ENCODE data around the gene PRKAR1A.

Gene PRKAR1A

DNA sequence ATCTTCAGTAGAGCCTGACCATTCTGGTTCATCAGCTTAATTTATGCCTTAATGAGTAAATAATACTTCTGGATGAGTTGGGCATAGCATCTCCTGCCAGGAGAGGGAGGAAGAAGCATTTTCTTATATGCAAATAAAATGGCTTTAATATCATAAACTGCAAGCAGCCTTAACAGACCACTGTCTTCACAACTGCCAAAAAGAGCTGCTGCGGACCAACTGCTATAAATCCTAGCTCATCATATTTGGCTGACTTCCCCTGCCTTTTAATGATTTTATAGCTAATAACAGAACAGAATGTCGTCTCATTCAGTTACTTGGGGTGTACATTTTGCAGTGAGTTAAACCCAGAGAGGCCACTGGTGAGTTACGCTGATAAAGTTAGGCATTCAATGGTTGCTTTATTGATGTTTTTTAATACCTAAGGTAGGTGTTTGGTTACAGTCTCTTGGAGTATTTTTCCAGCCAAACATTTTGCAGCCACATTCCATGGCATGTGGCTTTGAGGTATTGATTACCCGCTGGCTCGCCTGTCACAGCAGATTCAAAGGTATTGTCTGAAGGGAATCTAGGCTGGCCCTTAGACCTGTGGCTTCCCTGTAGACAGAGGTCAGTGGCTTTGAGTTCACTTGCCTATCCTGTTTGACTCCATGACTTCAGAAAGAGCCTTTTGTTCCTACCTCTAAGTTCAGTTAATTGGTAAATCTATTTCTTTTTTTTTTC lies 72.5 kb downstream of the PRKAR1A start:
- TF ChIP-seq, protein P1, sequence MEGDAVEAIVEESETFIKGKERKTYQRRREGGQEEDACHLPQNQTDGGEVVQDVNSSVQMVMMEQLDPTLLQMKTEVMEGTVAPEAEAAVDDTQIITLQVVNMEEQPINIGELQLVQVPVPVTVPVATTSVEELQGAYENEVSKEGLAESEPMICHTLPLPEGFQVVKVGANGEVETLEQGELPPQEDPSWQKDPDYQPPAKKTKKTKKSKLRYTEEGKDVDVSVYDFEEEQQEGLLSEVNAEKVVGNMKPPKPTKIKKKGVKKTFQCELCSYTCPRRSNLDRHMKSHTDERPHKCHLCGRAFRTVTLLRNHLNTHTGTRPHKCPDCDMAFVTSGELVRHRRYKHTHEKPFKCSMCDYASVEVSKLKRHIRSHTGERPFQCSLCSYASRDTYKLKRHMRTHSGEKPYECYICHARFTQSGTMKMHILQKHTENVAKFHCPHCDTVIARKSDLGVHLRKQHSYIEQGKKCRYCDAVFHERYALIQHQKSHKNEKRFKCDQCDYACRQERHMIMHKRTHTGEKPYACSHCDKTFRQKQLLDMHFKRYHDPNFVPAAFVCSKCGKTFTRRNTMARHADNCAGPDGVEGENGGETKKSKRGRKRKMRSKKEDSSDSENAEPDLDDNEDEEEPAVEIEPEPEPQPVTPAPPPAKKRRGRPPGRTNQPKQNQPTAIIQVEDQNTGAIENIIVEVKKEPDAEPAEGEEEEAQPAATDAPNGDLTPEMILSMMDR (IDR thresholded peaks at IDR 0.05; ENCODE audit: insufficient read depth, low read depth, low read length, missing control alignments): no peak
- H3K4me3 ChIP-seq (ENCODE audit: low read depth, low read length): no peak overlapping the region
- DNase-seq (ENCODE audit: low read depth): no peak

DNA sequence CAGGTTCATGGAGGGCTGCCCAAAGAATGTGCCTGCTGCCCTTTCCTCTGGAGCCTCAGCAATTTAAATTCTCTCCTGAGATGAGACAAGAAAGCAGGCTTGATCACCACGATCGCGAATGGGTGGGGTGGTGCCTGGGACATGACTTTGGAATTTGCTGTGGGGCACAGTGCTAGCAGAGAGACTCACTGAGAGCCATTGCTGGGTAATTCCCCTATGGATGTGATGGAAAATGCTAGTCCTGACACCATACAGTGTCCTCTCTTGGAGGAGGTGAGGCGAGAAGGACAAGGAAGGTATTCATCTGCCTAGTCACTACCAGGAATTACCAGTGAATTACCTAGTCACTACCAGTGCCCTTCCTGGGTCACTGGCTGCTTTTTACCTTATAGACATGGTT lies 73.4 kb downstream of the PRKAR1A start:
- TF ChIP-seq, protein P1 (IDR thresholded peaks at IDR 0.05; ENCODE audit: insufficient read depth, low read depth, low read length, missing control alignments): no peak
- no peak overlapping the region for H3K4me3 ChIP-seq (ENCODE audit: low read depth, low read length)
- no peak for DNase-seq (ENCODE audit: low read depth)

GRCh38 chr17:68587026-68587425 lies 74.8 kb downstream of the PRKAR1A start:
- no peak for DNase-seq (ENCODE audit: low read depth)
- TF ChIP-seq, protein P1 (IDR thresholded peaks at IDR 0.05; ENCODE audit: insufficient read depth, low read depth, low read length, missing control alignments): no peak
- H3K4me3 ChIP-seq (ENCODE audit: low read depth, low read length): no peak overlapping the region

DNA sequence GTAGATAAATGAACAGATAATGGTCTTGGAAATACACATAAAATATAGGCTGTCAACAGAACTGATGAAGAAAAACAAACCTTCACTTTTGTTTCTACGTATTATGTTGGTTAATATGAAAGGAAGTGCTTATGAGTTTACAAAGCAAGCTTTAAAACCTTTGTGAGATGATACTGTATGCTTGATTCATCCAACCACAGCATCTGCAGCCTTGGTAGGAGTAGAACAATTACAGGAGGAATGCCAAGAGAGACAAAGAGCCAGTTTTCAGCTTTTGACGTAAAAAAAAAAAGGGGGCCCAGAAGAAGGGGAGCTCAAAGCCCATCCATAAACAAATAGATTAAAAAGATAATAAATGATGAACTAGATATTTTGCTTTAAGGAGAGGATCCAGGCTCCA lies 75.6 kb downstream of the PRKAR1A start:
- no peak overlapping the region for H3K4me3 ChIP-seq (ENCODE audit: low read depth, low read length)
- no peak for DNase-seq (ENCODE audit: low read depth)
- TF ChIP-seq, protein P1 (IDR thresholded peaks at IDR 0.05; ENCODE audit: insufficient read depth, low read depth, low read length, missing control alignments): no peak

DNA sequence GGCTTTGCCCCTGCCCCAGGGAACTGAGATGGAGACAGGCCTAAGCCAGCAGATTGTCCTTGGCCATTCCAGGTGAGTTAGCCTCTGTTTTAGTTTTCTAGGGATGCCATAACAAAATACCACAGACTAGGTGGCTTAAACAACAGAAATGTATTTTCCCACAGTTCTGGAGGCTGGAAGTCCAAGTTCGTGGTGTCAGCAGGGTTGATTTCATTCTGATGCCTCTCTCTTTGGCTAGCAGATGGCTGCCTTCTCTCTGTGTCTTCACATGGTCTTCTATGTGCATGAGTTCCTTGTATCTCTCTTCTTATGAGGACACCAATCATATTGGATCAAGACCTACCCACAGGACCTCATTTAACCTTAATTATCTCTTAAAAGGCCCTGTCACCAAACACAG lies 76.1 kb downstream of the PRKAR1A start:
- DNase-seq (ENCODE audit: low read depth): no peak
- TF ChIP-seq, protein P1 (IDR thresholded peaks at IDR 0.05; ENCODE audit: insufficient read depth, low read depth, low read length, missing control alignments): no peak

DNA sequence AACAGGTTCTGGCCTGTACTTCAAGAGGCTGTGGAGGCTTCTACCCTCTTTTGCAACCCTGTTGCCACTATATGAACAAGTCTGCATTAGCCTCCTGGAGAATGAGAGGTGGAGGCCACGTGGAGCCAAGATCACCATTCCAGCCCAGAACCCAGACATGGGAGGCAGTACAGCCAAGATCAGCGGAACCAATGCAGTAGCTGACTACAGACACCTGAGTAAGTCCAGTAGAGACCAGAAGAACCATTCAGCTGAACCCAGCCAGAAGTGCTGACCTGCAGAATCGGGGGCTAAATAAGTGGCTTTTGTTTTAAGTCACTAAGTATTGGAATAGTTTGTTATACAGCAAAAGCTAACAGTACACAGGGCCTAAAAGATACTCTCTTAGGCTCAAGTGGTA lies 76.9 kb downstream of the PRKAR1A start:
- no peak overlapping the region for H3K4me3 ChIP-seq (ENCODE audit: low read depth, low read length)
- DNase-seq (ENCODE audit: low read depth): no peak
- TF ChIP-seq, protein P1 (IDR thresholded peaks at IDR 0.05; ENCODE audit: insufficient read depth, low read depth, low read length, missing control alignments): no peak

More for the DNA sequence above, 76.1 kb downstream of the PRKAR1A start:
- H3K4me3 ChIP-seq (ENCODE audit: low read depth, low read length): no peak overlapping the region

DNA sequence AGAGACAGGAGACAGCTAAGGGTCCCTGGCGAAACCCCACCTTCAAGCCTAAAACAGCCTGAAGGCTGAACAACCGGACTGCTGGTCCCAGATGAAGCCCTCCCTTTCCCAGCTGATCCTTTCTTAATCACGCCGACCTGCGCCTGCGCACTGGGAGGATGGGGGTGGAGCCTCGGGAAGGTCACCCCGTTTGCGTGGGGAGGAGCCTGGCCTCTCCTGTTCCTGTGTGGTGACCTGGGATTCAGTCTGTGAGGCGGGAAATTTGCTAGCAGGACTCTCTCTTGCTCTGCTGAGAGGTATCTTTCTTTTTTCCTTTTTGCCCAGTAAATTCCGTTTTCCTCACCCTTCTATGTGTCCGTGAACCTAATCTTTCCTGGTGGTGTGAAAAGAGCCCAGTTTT lies 79.4 kb downstream of the PRKAR1A start:
- DNase-seq (ENCODE audit: low read depth): no peak
- TF ChIP-seq, protein P1 (IDR thresholded peaks at IDR 0.05; ENCODE audit: insufficient read depth, low read depth, low read length, missing control alignments): no peak
- no peak overlapping the region for H3K4me3 ChIP-seq (ENCODE audit: low read depth, low read length)
